Fibroblast of lung (primary cell): ENCODE measurements around the gene RUNDC3A. TPM values are rescaled to one million over a fixed set of nuclear protein-coding genes. Genes with fewer than 3 reads are reported as not detected.

Experiments
- DNase-seq, 2 donors: peaks; one replicate each; pipeline versions ENCODE4 v3.0.0 to v3.0.0-alpha.2; 2010; ENCODE audit warnings: low read depth in 2 of 2
- H2AFZ ChIP-seq: 2 replicates; pipeline ENCODE4 v1.5.1; 2012; ENCODE audit warnings: low read length, control low read depth, inconsistent platforms
- H3K27ac ChIP-seq: 2 replicates; pipeline ENCODE4 v1.5.1; 2011; ENCODE audit warnings: low read length, control low read depth; ENCODE audit not compliant: insufficient read depth
- H3K27me3 ChIP-seq: 2 replicates; pipeline ENCODE4 v1.5.1; 2011; ENCODE audit warnings: mild to moderate bottlenecking, low read length; ENCODE audit not compliant: control insufficient read depth, insufficient read depth
- H3K36me3 ChIP-seq: 2 replicates; pipeline ENCODE4 v1.5.1; 2011; ENCODE audit warnings: low read length; ENCODE audit not compliant: control insufficient read depth, insufficient read depth
- H3K4me1 ChIP-seq: 2 replicates; pipeline ENCODE4 v1.5.1; 2011; ENCODE audit warnings: low read length; ENCODE audit not compliant: control insufficient read depth, insufficient read depth; ENCODE audit errors: extremely low read depth
- H3K4me2 ChIP-seq: 2 replicates; pipeline ENCODE4 v1.5.1; 2011; ENCODE audit warnings: low read length, control low read depth; ENCODE audit not compliant: insufficient read depth; ENCODE audit errors: extremely low read depth
- H3K4me3 ChIP-seq, 4 experiments: fragments of 200-600 bp in 1 of 4; sonication (generic) in 1 of 4; replicated peaks in 1 of 4; 2 replicates each; pipeline ENCODE4 v1.5.1; 2011 to 2016; ENCODE audit warnings: low read length in 4 of 4, low read depth in 3 of 4, mild to moderate bottlenecking in 3 of 4, control low read depth in 2 of 4, inconsistent platforms in 1 of 4, mixed read lengths in 1 of 4; ENCODE audit not compliant: insufficient read depth in 1 of 4; ENCODE audit errors: control extremely low read depth in 1 of 4
- H3K79me2 ChIP-seq: 2 replicates; pipeline ENCODE4 v1.5.1; 2012; ENCODE audit warnings: mild to moderate bottlenecking, low read length, inconsistent platforms; ENCODE audit not compliant: control insufficient read depth, insufficient read depth
- H3K9ac ChIP-seq: 2 replicates; pipeline ENCODE4 v1.5.1; 2011; ENCODE audit warnings: mild to moderate bottlenecking, low read length, control low read depth; ENCODE audit not compliant: insufficient read depth
- H3K9me3 ChIP-seq: 2 replicates; pipeline ENCODE4 v1.5.1; 2012; ENCODE audit warnings: low read depth, low read length; ENCODE audit not compliant: control insufficient read depth, insufficient read depth
- H4K20me1 ChIP-seq: 2 replicates; pipeline ENCODE4 v1.5.1; 2011; ENCODE audit warnings: low read length; ENCODE audit not compliant: control insufficient read depth, insufficient read depth; ENCODE audit errors: extremely low read depth
- EZH2 ChIP-seq: IDR thresholded peaks from 2 replicates; pipeline ENCODE4 v1.5.1; 2012; ENCODE audit warnings: low read length, control low read depth, mild to moderate bottlenecking; ENCODE audit errors: missing control alignments
- polyA plus RNA-seq, 2 donors: library from polyadenylated mRNA; depleted of rRNA in 1 of 2; stranded (reverse) in 1 of 2; unstranded in 1 of 2; fragments of >200 nt; gene quantifications; 2 replicates each; pipeline ENCODE4 v1.2.1, GENCODE V29; 2011 to 2012; ENCODE audit warnings: missing spikeins in 1 of 2
- total RNA-seq: library from RNA; depleted of rRNA; stranded (reverse); fragments of >200 nt; gene quantifications from 2 replicates; pipeline ENCODE4 v1.2.1, GENCODE V29; 2014
- TF ChIP-seq, protein P1 (sequence below), 2 donors: IDR thresholded peaks in 1 of 2; conservative IDR thresholded peaks in 1 of 2; 1 replicate in 1 of 2; 2 replicates in 1 of 2; pipeline ENCODE4 v1.5.1; 2011 to 2012; ENCODE audit warnings: low read length in 2 of 2, control low read depth in 1 of 2, inconsistent platforms in 1 of 2, low read depth in 1 of 2, mild to moderate bottlenecking in 1 of 2

RUNDC3A gene
- total and polyA plus RNA-seq, 2 donors (not counting 1 experiment from before 2014, with no cell fraction given): not detected

DNA sequence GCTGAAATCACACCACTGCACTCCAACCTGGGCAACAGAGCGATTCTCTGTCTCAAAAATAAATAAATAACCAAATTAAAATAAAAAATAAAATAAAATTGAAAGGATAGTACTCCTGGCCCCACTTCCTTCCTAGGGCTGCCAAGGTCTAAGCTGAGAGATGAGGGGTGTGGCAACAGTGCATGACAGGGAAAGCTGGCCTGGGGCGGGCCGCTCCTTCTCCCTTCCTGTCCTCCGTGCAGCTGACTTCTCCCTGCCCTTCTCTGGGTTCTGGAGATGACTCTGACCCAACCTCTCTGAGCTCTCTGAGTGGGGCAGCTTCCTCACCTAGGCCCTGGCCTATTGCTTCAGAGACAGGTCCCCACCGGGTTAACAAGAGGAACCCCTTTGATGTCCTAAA is 25.0 kb downstream of the RUNDC3A start:
- Histone ChIP-seq H3K27ac (no peak overlapping the region), H4K20me1 (no peaks in the 10 kb centered on the region), H3K27me3 (no peaks in the 10 kb centered on the region), H3K79me2 (no peaks in the 10 kb centered on the region), H3K4me1 (no peaks in the 10 kb centered on the region), H3K4me3 (no peak overlapping the region), H3K9me3 (no peaks in the 10 kb centered on the region), H2AFZ (no peak overlapping the region), H3K36me3 (no peaks in the 10 kb centered on the region), H3K4me2 (no peak overlapping the region), H3K9ac (no peak overlapping the region)
- no peak for DNase-seq
- TF ChIP-seq, protein P1, sequence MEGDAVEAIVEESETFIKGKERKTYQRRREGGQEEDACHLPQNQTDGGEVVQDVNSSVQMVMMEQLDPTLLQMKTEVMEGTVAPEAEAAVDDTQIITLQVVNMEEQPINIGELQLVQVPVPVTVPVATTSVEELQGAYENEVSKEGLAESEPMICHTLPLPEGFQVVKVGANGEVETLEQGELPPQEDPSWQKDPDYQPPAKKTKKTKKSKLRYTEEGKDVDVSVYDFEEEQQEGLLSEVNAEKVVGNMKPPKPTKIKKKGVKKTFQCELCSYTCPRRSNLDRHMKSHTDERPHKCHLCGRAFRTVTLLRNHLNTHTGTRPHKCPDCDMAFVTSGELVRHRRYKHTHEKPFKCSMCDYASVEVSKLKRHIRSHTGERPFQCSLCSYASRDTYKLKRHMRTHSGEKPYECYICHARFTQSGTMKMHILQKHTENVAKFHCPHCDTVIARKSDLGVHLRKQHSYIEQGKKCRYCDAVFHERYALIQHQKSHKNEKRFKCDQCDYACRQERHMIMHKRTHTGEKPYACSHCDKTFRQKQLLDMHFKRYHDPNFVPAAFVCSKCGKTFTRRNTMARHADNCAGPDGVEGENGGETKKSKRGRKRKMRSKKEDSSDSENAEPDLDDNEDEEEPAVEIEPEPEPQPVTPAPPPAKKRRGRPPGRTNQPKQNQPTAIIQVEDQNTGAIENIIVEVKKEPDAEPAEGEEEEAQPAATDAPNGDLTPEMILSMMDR (conservative IDR thresholded peaks at IDR 0.05 in 1 of 2, IDR thresholded peaks at IDR 0.05 in 1 of 2; ENCODE audit: low read depth in 1 of 2, low read length in 2 of 2): no peak
- TF ChIP-seq EZH2: no peak

DNA sequence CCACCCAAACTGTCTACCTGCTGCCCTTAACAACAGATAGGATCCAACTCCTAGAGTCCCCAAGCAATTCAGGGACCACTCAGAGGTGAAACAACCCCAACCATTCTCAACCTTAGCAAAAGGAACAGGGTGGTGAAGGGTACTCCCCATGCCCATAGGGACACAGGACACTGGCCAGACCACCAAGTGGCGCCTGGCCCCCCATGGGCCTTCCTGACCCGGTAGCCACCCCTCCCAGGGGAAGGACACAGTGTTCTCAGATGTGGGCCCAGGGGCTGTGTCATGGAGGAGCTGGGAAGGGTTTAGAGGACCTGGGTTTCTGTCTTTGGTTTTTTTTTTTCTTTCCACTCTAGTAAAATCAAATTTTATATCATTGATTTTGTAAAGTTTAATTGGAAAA is 25.9 kb downstream of the RUNDC3A start:
- TF ChIP-seq EZH2: no peak
- TF ChIP-seq, protein P1 (conservative IDR thresholded peaks at IDR 0.05 in 1 of 2, IDR thresholded peaks at IDR 0.05 in 1 of 2; ENCODE audit: low read depth in 1 of 2, low read length in 2 of 2): no peak
- no peak overlapping the region for H3K4me3 ChIP-seq
- no peaks in the 10 kb centered on the region for H3K9me3 ChIP-seq
- H3K27me3 ChIP-seq: no peaks in the 10 kb centered on the region
- H3K79me2 ChIP-seq: no peaks in the 10 kb centered on the region
- no peak overlapping the region for H2AFZ ChIP-seq
- no peak overlapping the region for H3K27ac ChIP-seq
- no peak overlapping the region for H3K4me2 ChIP-seq
- no peaks in the 10 kb centered on the region for H3K4me1 ChIP-seq
- DNase-seq: no peak
- no peaks in the 10 kb centered on the region for H4K20me1 ChIP-seq
- no peaks in the 10 kb centered on the region for H3K36me3 ChIP-seq
- no peak overlapping the region for H3K9ac ChIP-seq

DNA sequence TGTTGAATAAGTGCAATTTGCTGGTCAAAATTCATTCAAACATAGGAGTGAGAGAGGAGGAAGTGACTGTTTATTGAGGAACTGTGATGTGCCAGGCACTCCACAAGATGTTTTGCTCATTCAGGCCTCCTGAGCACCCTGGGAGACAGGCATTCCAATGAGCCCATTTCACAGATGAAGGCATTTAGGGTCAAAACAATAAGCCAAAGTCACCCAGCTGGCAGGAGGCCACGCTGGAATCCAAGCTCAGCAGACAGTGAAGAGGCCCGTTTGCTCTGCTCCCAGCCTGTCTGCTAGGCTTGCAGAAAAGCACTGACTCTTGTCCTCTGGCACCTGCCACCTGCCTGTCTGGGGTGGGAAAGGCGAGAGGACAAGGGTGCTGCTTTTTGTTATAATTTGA is 26.3 kb downstream of the RUNDC3A start:
- Histone ChIP-seq H3K4me3 (no peak overlapping the region), H2AFZ (no peak overlapping the region), H3K4me1 (no peaks in the 10 kb centered on the region), H3K79me2 (no peaks in the 10 kb centered on the region), H4K20me1 (no peaks in the 10 kb centered on the region), H3K9ac (no peak overlapping the region), H3K27ac (no peak overlapping the region), H3K9me3 (no peaks in the 10 kb centered on the region), H3K27me3 (no peaks in the 10 kb centered on the region), H3K36me3 (no peaks in the 10 kb centered on the region), H3K4me2 (no peak overlapping the region)
- TF ChIP-seq, protein P1 (conservative IDR thresholded peaks at IDR 0.05 in 1 of 2, IDR thresholded peaks at IDR 0.05 in 1 of 2; ENCODE audit: low read depth in 1 of 2, low read length in 2 of 2): no peak
- no peak for TF ChIP-seq EZH2
- DNase-seq: no peak
